DOHH2 (cell line): ENCODE data around the gene DGCR2.

Experiments used
- H3F3A ChIP-seq: fragments of 200-600 bp; sonication (generic), shearing (Covaris generic); 2 replicates; pipeline ENCODE4 v1.6.0; 2016; ENCODE audit warnings: antibody characterized with exemption, mild to moderate bottlenecking; ENCODE audit not compliant: control insufficient read depth, insufficient read depth
- H3K27ac ChIP-seq: fragments of 200-600 bp; sonication (generic); 2 replicates; pipeline ENCODE4 v1.5.1; 2014; ENCODE audit warnings: low read depth, mild to moderate bottlenecking, low read length, moderate library complexity
- H3K27me3 ChIP-seq: fragments of 200-600 bp; sonication (generic); 2 replicates; pipeline ENCODE4 v1.6.1; 2014; ENCODE audit warnings: mild to moderate bottlenecking, low read length, mixed read lengths; ENCODE audit not compliant: control insufficient read depth
- H3K36me3 ChIP-seq: fragments of 200-600 bp; sonication (generic); 2 replicates; pipeline ENCODE4 v1.6.1; 2014; ENCODE audit warnings: mild to moderate bottlenecking, low read length, moderate library complexity, mixed read lengths; ENCODE audit not compliant: control insufficient read depth
- H3K4me1 ChIP-seq: fragments of 200-600 bp; sonication (generic); 2 replicates; pipeline ENCODE4 v1.6.1; 2014; ENCODE audit warnings: mild to moderate bottlenecking, low read length, mixed read lengths; ENCODE audit not compliant: control insufficient read depth
- H3K4me2 ChIP-seq: fragments of 200-600 bp; sonication (generic); 2 replicates; pipeline ENCODE4 v1.6.0; 2014; ENCODE audit warnings: mild to moderate bottlenecking, low read length, moderate library complexity
- H3K4me3 ChIP-seq: fragments of 200-600 bp; sonication (generic); 2 replicates; pipeline ENCODE4 v1.5.1; 2014; ENCODE audit warnings: mild to moderate bottlenecking, low read length, mixed read lengths
- H3K79me2 ChIP-seq: fragments of 200-600 bp; sonication (generic); 2 replicates; pipeline ENCODE4 v1.6.1; 2014; ENCODE audit warnings: mild to moderate bottlenecking, low read length, mixed read lengths; ENCODE audit not compliant: control insufficient read depth
- H3K9me2 ChIP-seq: fragments of 200-600 bp; sonication (generic); replicated peaks from 2 replicates; pipeline ENCODE4 v1.6.1; 2014; ENCODE audit warnings: mild to moderate bottlenecking, low read length, mixed read lengths; ENCODE audit not compliant: control insufficient read depth
- H3K9me3 ChIP-seq: fragments of 200-600 bp; sonication (generic); 2 replicates; pipeline ENCODE4 v1.6.1; 2014; ENCODE audit warnings: antibody characterized with exemption, low read length, mixed read lengths; ENCODE audit not compliant: control insufficient read depth, insufficient read depth
- H4K20me1 ChIP-seq: fragments of 200-600 bp; sonication (generic); 2 replicates; pipeline ENCODE4 v1.6.0; 2014; ENCODE audit warnings: low read depth, mild to moderate bottlenecking, antibody characterized with exemption, low read length, moderate library complexity; ENCODE audit not compliant: control insufficient read depth, insufficient read depth
- EZH2phosphoT487 ChIP-seq: fragments of 200-600 bp; sonication (generic); IDR thresholded peaks from 2 replicates; pipeline ENCODE4 v1.6.1; 2017; ENCODE audit warnings: borderline replicate concordance, mild to moderate bottlenecking, antibody characterized with exemption, low read length, moderate library complexity, mixed read lengths
- TF ChIP-seq, protein P1 (sequence below): fragments of 200-600 bp; sonication (generic); IDR thresholded peaks from one replicate; pipeline ENCODE4 v1.5.1; 2014; ENCODE audit warnings: antibody characterized with exemption, mild to moderate bottlenecking, low read depth, low read length; ENCODE audit not compliant: poor library complexity, severe bottlenecking

Gene DGCR2

DNA sequence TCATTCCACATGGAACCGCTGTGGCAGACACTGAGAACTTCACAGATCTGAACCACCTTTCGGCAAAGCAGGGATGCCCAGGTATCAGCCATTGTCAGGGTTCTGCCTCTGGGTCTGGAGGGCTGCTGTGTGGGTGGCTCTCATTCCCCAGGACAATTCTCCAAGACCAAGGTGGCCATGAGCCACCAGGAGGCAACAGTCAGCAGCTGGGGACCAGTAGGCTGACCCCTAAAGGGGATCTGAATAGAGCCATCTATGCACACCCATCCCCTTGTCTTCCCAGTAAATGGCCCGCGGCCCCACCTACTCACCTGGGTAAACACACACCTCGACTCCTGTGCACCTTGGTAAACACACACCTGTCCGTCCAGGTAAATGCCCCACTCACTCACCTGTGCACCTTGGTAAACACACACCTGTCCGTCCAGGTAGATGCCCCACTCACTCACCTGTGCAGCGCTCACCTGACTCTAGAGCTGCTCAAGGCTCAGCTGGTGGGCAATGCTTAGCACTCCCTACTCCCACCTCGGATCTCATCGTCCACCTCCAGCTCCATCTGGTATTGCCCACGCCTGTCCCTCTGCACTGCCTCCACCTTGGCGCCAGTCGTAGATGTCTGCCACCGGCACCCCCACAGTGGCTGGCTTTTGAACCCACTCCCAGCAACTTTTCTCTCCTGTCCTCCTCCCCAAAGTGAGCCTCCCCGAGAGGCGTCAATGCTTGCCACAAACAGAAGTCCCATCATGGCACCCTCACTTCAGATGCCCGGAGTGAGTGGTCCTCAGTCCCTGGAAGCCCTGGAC, 46.1 kb upstream of the DGCR2 start:
- Histone ChIP-seq H4K20me1 (peaks cover 7% of the 10 kb centered on the region; the same call in 1 of the 2 replicates), H3K36me3 (peaks cover 14% of the 10 kb centered on the region), H3K27me3 (peaks cover 27% of the 10 kb centered on the region), H3K4me1 (peaks cover 18% of the 10 kb centered on the region), H3K9me2 (no peaks in the 10 kb centered on the region), H3K9me3 (no peaks in the 10 kb centered on the region), H3K4me3 (no peak overlapping the region), H3F3A (no peaks in the 10 kb centered on the region), H3K79me2 (peaks cover 29% of the 10 kb centered on the region), H3K4me2 (no peak overlapping the region), H3K27ac (no peak overlapping the region)
- TF ChIP-seq EZH2phosphoT487 = no peak
- TF ChIP-seq, protein P1, sequence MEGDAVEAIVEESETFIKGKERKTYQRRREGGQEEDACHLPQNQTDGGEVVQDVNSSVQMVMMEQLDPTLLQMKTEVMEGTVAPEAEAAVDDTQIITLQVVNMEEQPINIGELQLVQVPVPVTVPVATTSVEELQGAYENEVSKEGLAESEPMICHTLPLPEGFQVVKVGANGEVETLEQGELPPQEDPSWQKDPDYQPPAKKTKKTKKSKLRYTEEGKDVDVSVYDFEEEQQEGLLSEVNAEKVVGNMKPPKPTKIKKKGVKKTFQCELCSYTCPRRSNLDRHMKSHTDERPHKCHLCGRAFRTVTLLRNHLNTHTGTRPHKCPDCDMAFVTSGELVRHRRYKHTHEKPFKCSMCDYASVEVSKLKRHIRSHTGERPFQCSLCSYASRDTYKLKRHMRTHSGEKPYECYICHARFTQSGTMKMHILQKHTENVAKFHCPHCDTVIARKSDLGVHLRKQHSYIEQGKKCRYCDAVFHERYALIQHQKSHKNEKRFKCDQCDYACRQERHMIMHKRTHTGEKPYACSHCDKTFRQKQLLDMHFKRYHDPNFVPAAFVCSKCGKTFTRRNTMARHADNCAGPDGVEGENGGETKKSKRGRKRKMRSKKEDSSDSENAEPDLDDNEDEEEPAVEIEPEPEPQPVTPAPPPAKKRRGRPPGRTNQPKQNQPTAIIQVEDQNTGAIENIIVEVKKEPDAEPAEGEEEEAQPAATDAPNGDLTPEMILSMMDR = no peak

DNA sequence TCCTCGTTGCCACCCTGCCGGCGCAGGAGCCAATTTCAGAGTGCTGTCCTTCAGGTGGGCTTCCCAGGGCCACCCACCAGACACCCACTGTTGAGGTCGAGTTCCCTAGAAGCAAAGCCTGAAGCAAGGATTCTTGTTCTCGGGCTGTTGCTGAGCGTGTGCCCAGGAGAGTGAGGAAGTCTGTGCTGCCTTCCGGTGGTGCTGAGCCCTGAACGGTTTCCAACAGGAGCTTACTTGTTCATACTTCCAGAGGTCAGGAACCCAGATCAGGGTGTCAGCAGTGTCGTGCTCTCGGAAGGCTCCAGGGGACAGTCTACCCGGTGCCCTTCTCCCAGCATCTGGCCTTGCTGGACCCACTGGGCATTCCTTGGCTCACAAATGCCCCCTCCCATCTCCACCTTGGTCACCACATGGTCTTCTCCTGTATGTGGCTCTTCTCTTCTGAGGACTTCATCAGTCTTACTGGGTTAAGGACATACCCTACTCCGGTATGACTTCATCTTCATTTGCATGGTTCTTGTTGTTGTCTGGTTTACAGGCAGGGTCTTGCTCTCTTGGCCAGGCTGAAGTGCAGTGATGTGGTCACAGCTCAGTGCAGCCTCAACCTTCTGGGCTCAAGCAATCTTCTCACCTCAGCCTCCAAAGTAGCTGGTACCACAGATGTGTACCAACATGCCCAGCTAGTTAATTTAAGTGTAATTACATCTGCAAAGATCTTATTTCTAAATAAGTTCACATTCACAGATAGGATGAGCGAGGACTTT, 45.1 kb upstream of the DGCR2 start:
- TF ChIP-seq, protein P1 = no peak
- no peak for TF ChIP-seq EZH2phosphoT487
- H3K4me3 ChIP-seq = no peak overlapping the region
- no peak overlapping the region for H3K27ac ChIP-seq
- peaks cover 9% of the 10 kb centered on the region for H3K4me1 ChIP-seq
- peaks cover 27% of the 10 kb centered on the region for H3K27me3 ChIP-seq
- no peaks in the 10 kb centered on the region for H3K9me3 ChIP-seq
- H3K9me2 ChIP-seq = no peaks in the 10 kb centered on the region
- H3K79me2 ChIP-seq = peaks cover 19% of the 10 kb centered on the region
- H4K20me1 ChIP-seq = peaks cover under 1% of the 10 kb centered on the region; the same call in 1 of the 2 replicates
- no peaks in the 10 kb centered on the region for H3F3A ChIP-seq
- H3K4me2 ChIP-seq = no peak overlapping the region
- H3K36me3 ChIP-seq = peaks cover 6% of the 10 kb centered on the region; the same call in 1 of the 2 replicates

DNA sequence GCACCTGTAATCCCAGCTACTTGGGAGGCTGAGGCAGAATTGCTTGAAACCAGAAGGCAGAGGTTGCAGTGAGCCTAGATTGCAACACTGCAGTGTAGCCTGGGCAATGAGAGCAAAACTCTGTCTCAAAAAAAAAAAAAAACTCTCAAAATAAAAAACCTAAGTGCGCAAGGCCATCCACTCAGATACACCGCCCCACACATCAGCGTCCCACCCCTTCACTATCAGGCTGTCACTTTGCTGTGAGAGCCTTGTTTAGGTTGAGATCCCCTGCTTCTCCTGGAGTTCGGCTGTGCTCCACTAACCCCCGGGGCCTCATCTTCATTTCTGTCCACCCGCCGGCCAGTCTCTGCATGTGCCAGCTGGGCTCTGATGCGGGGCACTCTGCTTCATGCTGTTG, 44.2 kb upstream of the DGCR2 start:
- H3K9me3 ChIP-seq = no peaks in the 10 kb centered on the region
- no peak overlapping the region for H3K4me3 ChIP-seq
- no peak overlapping the region for H3K4me2 ChIP-seq
- H3K4me1 ChIP-seq = peaks cover 9% of the 10 kb centered on the region
- no peak overlapping the region for H3K27ac ChIP-seq
- H3K36me3 ChIP-seq = no peaks in the 10 kb centered on the region
- H3K79me2 ChIP-seq = peaks cover 11% of the 10 kb centered on the region
- H3F3A ChIP-seq = no peaks in the 10 kb centered on the region
- no peaks in the 10 kb centered on the region for H3K9me2 ChIP-seq
- no peaks in the 10 kb centered on the region for H4K20me1 ChIP-seq
- no peak for TF ChIP-seq EZH2phosphoT487
- TF ChIP-seq, protein P1 = no peak
- H3K27me3 ChIP-seq = peaks cover 29% of the 10 kb centered on the region
